Caco-2 (cell line): ENCODE data around the gene IL10RA. TPM values are rescaled to one million over a fixed set of nuclear protein-coding genes. Genes with fewer than 3 reads are reported as not detected.
"Not testable (repeated sequence)": the region's sequence is repeated elsewhere in the genome, so short reads cannot be mapped to it uniquely, and the experiment has no call there.

Source experiments
- BruUV-seq: library from RNA; stranded (reverse); fragments of 400-500 nt; replicated peaks from 2 replicates; lab custom pipeline; 2021; lab: Mats Ljungman, UMichigan
- CTCF ChIA-PET: fragments of 300-600 bp; sonication (Branson Sonifier 250); formaldehyde crosslinking; loops from one replicate; lab custom pipeline; 2022; ENCODE audit warnings: antibody characterized with exemption; lab: Charles Lee
- POLR2A ChIA-PET: fragments of 300-600 bp; sonication (Branson Sonifier 250); formaldehyde crosslinking; loops from one replicate; lab custom pipeline; 2022; ENCODE audit warnings: antibody characterized with exemption; lab: Charles Lee
- DNase-seq, 2 experiments: peaks; one replicate each; pipeline versions ENCODE4 v3.0.0 to v3.0.0-alpha.2; 2020 to 2022
- H3K27me3 ChIP-seq: replicated peaks from 2 replicates; pipeline ENCODE4 v1.6.0; 2011; ENCODE audit warnings: low read length; ENCODE audit not compliant: control insufficient read depth, insufficient read depth
- H3K36me3 ChIP-seq: 2 replicates; pipeline ENCODE4 v1.5.1; 2011; ENCODE audit warnings: low read length; ENCODE audit not compliant: control insufficient read depth, insufficient read depth
- H3K4me1 ChIP-seq: fragments of 250-450 bp; sonication (Bioruptor Pico); 2 replicates; pipeline ENCODE4 v1.5.1; 2020; ENCODE audit warnings: mild to moderate bottlenecking
- H3K4me3 ChIP-seq: 2 replicates; pipeline ENCODE4 v1.5.1; 2011; ENCODE audit warnings: low read depth, mild to moderate bottlenecking, control low read depth, low read length
- H3K9me3 ChIP-seq: fragments of 250-450 bp; sonication (Bioruptor Pico); 2 replicates; pipeline ENCODE4 v1.5.1; 2020; ENCODE audit warnings: mild to moderate bottlenecking, moderate library complexity
- H3K27ac Mint-ChIP-seq: one replicate; pipeline ENCODE4 v1.8.0; 2022; ENCODE audit warnings: mixed read lengths; ENCODE audit not compliant: unreplicated experiment
- H3K27me3 Mint-ChIP-seq: one replicate; pipeline ENCODE4 v1.8.0; 2022; ENCODE audit warnings: mixed read lengths; ENCODE audit not compliant: insufficient read depth, unreplicated experiment
- H3K36me3 Mint-ChIP-seq: one replicate; pipeline ENCODE4 v1.8.0; 2022; ENCODE audit warnings: mild to moderate bottlenecking, mixed read lengths; ENCODE audit not compliant: insufficient read depth, unreplicated experiment
- H3K4me1 Mint-ChIP-seq: one replicate; pipeline ENCODE4 v1.8.0; 2022; ENCODE audit warnings: low read depth, mixed read lengths; ENCODE audit not compliant: unreplicated experiment
- H3K4me3 Mint-ChIP-seq: one replicate; pipeline ENCODE4 v1.8.0; 2022; ENCODE audit warnings: mild to moderate bottlenecking, moderate library complexity, mixed read lengths; ENCODE audit not compliant: unreplicated experiment
- H3K9me3 Mint-ChIP-seq: one replicate; pipeline ENCODE4 v1.8.0; 2022; ENCODE audit warnings: mixed read lengths; ENCODE audit not compliant: unreplicated experiment
- CTCF ChIP-seq, 2 experiments: fragments of 200-600 bp in 1 of 2; IDR thresholded peaks; 1 replicate in 1 of 2; 2 replicates in 1 of 2; pipeline versions ENCODE4 v1.5.1 to v1.8.0; 2011 to 2022; ENCODE audit warnings: antibody characterized with exemption in 1 of 2, control low read depth in 1 of 2, inconsistent platforms in 1 of 2, low read depth in 1 of 2, low read length in 1 of 2, mild to moderate bottlenecking in 1 of 2, moderate library complexity in 1 of 2; ENCODE audit not compliant: insufficient read depth in 1 of 2, severe bottlenecking in 1 of 2, unreplicated experiment in 1 of 2
- intact Hi-C: fragments of 100-400 bp; cut with micrococcal nuclease; formaldehyde crosslinking; loops from one replicate; pipeline ENCODE4 v1.10.0; 2022; ENCODE audit not compliant: unreplicated experiment
- total RNA-seq: library from RNA; stranded (reverse); gene quantifications from 2 replicates; pipeline ENCODE4 v1.2.3, GENCODE V29; 2022

Gene IL10RA
- total RNA-seq, 1 experiment from 2014 or later: 1.6 TPM

- ChIA-PET CTCF (no interaction called here), POLR2A (interaction anchor here (0.7 kb wide), 1 partner anchor 176 kb away, joined by 4 read pairs; no protein-coding TSS in a partner anchor)
- Histone ChIP-seq H3K4me3 (no peak overlapping the region), H3K4me1 (no peaks in the 10 kb centered on the region), H3K9me3 (no peaks in the 10 kb centered on the region), H3K36me3 (no peaks in the 10 kb centered on the region), H3K27me3 (no peaks in the 10 kb centered on the region)
- Mint-ChIP-seq H3K27ac (no peak overlapping the region), H3K9me3 (no peaks in the 10 kb centered on the region), H3K4me3 (no peak overlapping the region), H3K36me3 (no peaks in the 10 kb centered on the region), H3K27me3 (peaks cover 6% of the 10 kb centered on the region), H3K4me1 (peaks cover 6% of the 10 kb centered on the region)
- no peak for TF ChIP-seq CTCF (IDR thresholded peaks at IDR 0.05; ENCODE audit: insufficient read depth in 1 of 2, low read depth in 1 of 2, low read length in 1 of 2, severe bottlenecking in 1 of 2, unreplicated experiment in 1 of 2)
- DNase-seq: no peak
- no TSS peak for BruUV-seq
- intact Hi-C loops: no loop called here
Measured at GRCh38 chr11:117977029-117977428, 9.2 kb upstream of the IL10RA start.

DNA sequence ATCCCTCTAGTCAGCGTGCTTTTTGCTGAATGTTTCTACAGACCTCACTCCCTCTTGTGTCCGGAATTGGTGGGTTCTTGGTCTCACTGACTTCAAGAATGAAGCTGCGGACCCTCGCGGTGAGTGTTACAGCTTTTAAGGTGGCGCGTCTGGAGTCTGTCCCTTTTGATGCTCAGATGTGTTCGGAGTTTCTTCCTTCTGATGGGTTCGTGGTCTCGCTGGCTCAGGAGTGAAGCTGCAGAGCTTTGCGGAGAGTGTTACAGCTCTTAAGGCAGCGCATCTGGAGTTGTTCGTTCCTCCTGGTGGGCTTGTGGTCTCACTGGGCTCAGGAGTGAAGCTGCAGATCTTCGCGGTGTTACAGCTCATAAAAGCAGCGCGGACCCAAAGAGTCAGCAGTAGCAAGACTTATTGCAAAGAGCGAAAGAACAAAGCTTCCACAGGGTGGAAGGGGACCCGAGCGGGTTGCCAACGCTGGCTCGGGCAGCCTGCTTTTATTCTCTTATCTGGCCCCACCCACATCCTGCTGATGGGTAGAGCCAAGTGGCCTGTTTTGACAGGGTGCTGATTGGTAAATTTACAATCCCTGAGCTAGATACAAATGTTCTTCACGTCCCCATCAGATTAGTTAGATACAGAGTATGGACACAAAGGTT, 8.5 kb upstream of the IL10RA start:
- POLR2A ChIA-PET, BruUV-seq, H3K9me3 ChIP-seq, H3K27me3 Mint-ChIP-seq, H3K4me1 Mint-ChIP-seq, H3K27me3 ChIP-seq, intact Hi-C loops, H3K4me1 ChIP-seq, H3K27ac Mint-ChIP-seq, H3K4me3 ChIP-seq, H3K36me3 ChIP-seq, H3K4me3 Mint-ChIP-seq, DNase-seq, H3K9me3 Mint-ChIP-seq, H3K36me3 Mint-ChIP-seq: not testable (repeated sequence)
- CTCF ChIA-PET: interaction anchor here (0.7 to 1.5 kb wide), 2 partner anchors 31 to 168 kb away, joined by 3 to 6 read pairs; no protein-coding TSS in a partner anchor

GRCh38 chr11:117978291-117978910, 7.8 kb upstream of the IL10RA start:
- H3K4me1 ChIP-seq, DNase-seq, H3K27me3 Mint-ChIP-seq, POLR2A ChIA-PET, H3K4me1 Mint-ChIP-seq, H3K9me3 ChIP-seq, H3K4me3 Mint-ChIP-seq, H3K27me3 ChIP-seq, intact Hi-C loops, H3K36me3 ChIP-seq, H3K27ac Mint-ChIP-seq, H3K9me3 Mint-ChIP-seq, H3K36me3 Mint-ChIP-seq, BruUV-seq, H3K4me3 ChIP-seq: not testable (repeated sequence)
- CTCF ChIA-PET: interaction anchor here (0.7 to 1.5 kb wide), 2 partner anchors 31 to 169 kb away, joined by 3 to 6 read pairs; no protein-coding TSS in a partner anchor

- Histone ChIP-seq H3K27me3 (no peaks in the 10 kb centered on the region), H3K4me3 (no peak overlapping the region), H3K36me3 (no peaks in the 10 kb centered on the region), H3K4me1 (no peaks in the 10 kb centered on the region), H3K9me3 (no peaks in the 10 kb centered on the region)
- Mint-ChIP-seq H3K27ac (no peak overlapping the region), H3K4me3 (no peak overlapping the region), H3K36me3 (no peaks in the 10 kb centered on the region), H3K9me3 (no peaks in the 10 kb centered on the region), H3K4me1 (peaks cover 6% of the 10 kb centered on the region), H3K27me3 (peaks cover 6% of the 10 kb centered on the region)
- TF ChIP-seq CTCF (IDR thresholded peaks at IDR 0.05; ENCODE audit: insufficient read depth in 1 of 2, low read depth in 1 of 2, low read length in 1 of 2, severe bottlenecking in 1 of 2, unreplicated experiment in 1 of 2): no peak
- intact Hi-C loops: no loop called here
- DNase-seq: no peak
- CTCF ChIA-PET: no interaction called here
- POLR2A ChIA-PET: interaction anchor here (0.5 kb wide), 1 partner anchor 540 kb away, joined by 5 read pairs; no protein-coding TSS in a partner anchor
- no TSS peak for BruUV-seq
Measured at GRCh38 chr11:117978991-117979390, 7.2 kb upstream of the IL10RA start.
